K562 (cell line): Measurements from ENCODE around the gene TMEM129.
A peak's percentile ranks its signal among the peaks of the same experiment; 100 is the strongest.

Experiments
- ARNT ChIP-seq, 2 experiments: fragments of 450-650 bp; IDR thresholded peaks; 2 replicates each; pipeline ENCODE4 v1.6.1; 2016; ENCODE audit warnings: mild to moderate bottlenecking in 1 of 2
- CHD4 ChIP-seq: fragments of 200-600 bp; sonication (generic); IDR thresholded peaks from 3 replicates; pipeline ENCODE4 v1.6.1; 2012; ENCODE audit warnings: low read depth, mild to moderate bottlenecking, mixed read lengths, low read length, inconsistent platforms; ENCODE audit not compliant: insufficient read depth, insufficient replicate concordance, poor library complexity, severe bottlenecking
- PCBP1 ChIP-seq: fragments of 200-400 bp; formaldehyde crosslinking; IDR thresholded peaks from 2 replicates; pipeline ENCODE4 v1.6.1; 2018; ENCODE audit warnings: mild to moderate bottlenecking, low read depth, low read length; ENCODE audit not compliant: poor library complexity, severe bottlenecking
- PURB ChIP-seq: sonication (generic); formaldehyde crosslinking; IDR thresholded peaks from 2 replicates; pipeline ENCODE4 v1.9.0; 2021; ENCODE audit warnings: low read depth, mild to moderate bottlenecking, missing genetic modification reagents
- SIN3A ChIP-seq, 2 experiments: fragments of 150-350 bp in 1 of 2; IDR thresholded peaks; 2 replicates each; pipeline ENCODE4 v1.6.1; 2011 to 2016; ENCODE audit warnings: borderline replicate concordance in 2 of 2, low read depth in 2 of 2, low read length in 2 of 2, mild to moderate bottlenecking in 2 of 2, moderate library complexity in 2 of 2; ENCODE audit not compliant: control insufficient read depth in 1 of 2
- STAG1 ChIP-seq: sonication (generic); formaldehyde crosslinking; IDR thresholded peaks from 2 replicates; pipeline ENCODE4 v1.5.0; 2020; ENCODE audit warnings: missing genetic modification reagents, borderline replicate concordance
- TRIM28 ChIP-seq: fragments of 450-650 bp; IDR thresholded peaks from 2 replicates; pipeline ENCODE4 v1.6.1; 2017
- ZNF212 ChIP-seq: fragments of 450-650 bp; formaldehyde crosslinking; IDR thresholded peaks from 2 replicates; pipeline ENCODE4 v1.4.0; 2020; ENCODE audit warnings: mild to moderate bottlenecking
- ZNF274 ChIP-seq: IDR thresholded peaks from 2 replicates; pipeline ENCODE4 v1.6.1; 2011; ENCODE audit warnings: low read depth, mild to moderate bottlenecking, low read length, moderate library complexity, borderline replicate concordance

GRCh38 chr4:1748465-1748995 is 27.4 kb upstream of the TMEM129 start:
- TF ChIP-seq ZNF274 (no peak), PURB (CRISPR knock-in tag) (no peak), CHD4 (no peak), ARNT (IDR thresholded peaks at IDR 0.05) (no peak), PCBP1 (peak; percentile 99), SIN3A (IDR thresholded peaks at IDR 0.05; ENCODE audit: borderline replicate concordance in 2 of 2, control insufficient read depth in 1 of 2, low read depth in 2 of 2, low read length in 2 of 2) (no peak), TRIM28 (no peak), STAG1 (CRISPR knock-in tag) (peak; percentile 91), ZNF212 (CRISPR knock-in tag) (no peak)
